ENCODE results near the gene FBXO3. TPM values are rescaled to one million over a fixed set of nuclear protein-coding genes. Genes with fewer than 3 reads are reported as not detected.

FBXO3 gene, protein sequence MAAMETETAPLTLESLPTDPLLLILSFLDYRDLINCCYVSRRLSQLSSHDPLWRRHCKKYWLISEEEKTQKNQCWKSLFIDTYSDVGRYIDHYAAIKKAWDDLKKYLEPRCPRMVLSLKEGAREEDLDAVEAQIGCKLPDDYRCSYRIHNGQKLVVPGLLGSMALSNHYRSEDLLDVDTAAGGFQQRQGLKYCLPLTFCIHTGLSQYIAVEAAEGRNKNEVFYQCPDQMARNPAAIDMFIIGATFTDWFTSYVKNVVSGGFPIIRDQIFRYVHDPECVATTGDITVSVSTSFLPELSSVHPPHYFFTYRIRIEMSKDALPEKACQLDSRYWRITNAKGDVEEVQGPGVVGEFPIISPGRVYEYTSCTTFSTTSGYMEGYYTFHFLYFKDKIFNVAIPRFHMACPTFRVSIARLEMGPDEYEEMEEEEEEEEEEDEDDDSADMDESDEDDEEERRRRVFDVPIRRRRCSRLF
- total RNA-seq (2022; extraction: Qiagen RNA extraction) = 20.6 to 27.7 TPM (median 26.0 TPM) in 5 replicates

DNA sequence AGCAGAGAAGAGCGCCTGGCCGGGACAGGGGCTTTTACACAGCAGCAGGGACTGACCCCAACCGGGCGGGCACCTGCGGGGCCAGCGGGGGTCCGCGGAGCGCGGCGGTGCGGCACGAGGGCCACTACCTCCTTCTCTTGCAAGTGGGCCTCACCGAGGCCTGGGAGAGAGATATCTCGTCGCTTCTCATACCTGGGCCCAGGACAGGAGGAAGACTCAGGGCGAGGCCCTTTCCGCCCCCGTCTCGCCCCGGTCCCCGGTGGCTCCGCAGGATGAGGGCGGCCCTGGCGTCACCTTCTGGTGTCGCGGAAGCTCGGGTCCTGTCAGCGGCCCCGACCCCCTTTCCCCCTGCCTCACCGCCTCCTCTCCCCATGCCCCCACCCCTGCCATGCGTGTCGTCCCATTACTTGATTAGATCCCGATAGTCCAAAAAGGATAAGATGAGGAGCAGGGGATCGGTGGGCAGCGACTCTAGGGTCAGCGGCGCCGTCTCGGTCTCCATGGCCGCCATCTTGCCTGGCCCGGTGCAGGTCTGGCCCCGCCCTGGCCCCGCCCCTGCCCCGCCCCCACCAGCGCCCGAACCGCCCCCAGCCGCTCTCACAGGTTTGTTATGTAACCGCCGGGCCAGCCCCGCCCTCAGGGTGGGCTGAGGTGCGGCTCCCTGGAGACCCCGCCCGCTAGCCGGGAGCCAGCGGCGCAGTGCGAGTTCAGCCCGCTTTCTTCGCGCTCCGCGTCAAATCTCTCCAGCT lies at the start of gene FBXO3:
Gene FBXO3 (minus strand): TSS at position 534 of the 749 bp plus-strand sequence. CDS start 23 bp downstream, at position 511.

DNA sequence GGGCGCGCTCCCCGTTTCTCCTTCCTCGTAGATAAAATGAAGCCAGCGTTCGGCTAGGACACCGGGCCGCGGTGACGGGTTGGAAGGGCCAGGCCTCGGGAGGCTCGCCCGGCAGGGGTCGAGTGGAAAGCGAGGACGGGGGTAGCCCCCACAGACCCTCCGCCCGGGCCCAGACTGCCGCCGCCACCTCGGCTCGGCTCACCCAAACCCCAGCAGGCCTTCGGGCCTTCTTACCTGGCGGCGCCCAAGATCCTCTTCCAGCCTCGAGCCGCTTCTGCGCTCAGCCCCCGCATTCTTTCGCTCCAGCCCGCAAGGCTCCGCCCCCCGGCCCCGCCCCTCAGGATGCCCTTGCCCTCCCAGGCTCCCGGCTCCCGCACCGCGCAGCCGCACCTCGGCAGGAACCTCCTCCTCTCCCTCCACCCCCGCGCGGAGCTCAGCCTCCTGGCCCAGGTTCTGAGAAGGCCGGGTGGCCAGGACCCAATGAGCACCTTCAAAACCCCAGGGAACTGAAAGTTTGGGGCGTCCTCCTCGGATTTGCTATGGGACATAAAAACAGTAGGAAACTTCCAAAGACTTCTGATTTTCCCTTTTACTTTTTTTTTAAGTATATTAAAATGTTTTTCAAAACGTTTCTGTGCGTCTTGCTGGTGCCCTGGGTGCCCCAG lies 38.0 kb downstream of the FBXO3 start, which contains the start of gene CD59:
Gene CD59 (minus strand): TSS at position 276 of the 665 bp plus-strand sequence. CDS start 13,978 bp downstream, outside the sequence.

DNA sequence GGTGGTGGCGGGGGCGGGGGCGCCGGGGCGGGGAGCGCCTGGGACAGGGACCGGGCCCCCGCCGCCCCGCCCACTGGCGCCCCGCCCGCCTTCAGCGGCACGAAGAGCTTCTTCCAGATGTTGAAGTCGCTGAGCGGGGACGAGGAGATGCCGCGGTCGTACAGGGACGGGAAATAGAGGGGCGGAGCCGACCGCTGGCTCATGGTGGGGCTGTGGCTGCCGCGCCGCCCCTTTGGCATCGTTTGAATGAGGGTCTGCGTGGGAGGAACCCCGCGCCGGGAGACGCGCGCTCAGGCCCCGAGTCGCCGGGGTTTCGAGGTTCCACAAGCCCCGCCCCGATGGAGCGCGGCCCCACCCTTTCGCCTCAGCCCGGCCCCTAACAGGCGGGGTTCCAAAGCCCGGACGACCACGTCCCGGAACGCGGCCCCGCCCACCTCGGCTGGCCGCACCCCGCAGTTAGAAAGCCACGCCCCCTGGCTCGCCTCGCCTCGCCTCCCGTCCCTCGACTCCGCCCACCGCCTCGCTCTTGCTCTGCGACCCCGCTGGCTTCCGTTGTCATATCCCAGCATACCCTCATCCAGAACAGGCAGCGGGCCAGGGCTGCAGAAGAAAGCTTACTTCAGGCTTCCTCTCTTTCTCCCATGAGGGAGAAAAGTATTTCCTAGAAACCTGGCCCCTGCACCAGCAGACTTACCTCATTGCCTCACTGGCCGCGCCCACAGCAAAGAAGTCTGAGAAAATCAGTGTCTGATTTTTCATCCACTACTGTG lies 73.6 kb downstream of the FBXO3 start, which contains the start of gene C11orf91:
Gene C11orf91 (minus strand): TSS at position 325 of the 770 bp plus-strand sequence. CDS start 86 bp downstream, at position 239.

Other genes with a start within 250 kb of the FBXO3 start
- gene C11orf91, start 73.7 kb downstream of the FBXO3 start, total RNA-seq (2022; extraction: Qiagen RNA extraction) = 0.53 to 1.7 TPM (median 0.91 TPM) in 5 replicates
- 799 to 950 TPM (median 912 TPM) in 5 replicates for gene CD59, start 38.1 kb downstream of the FBXO3 start, total RNA-seq (2022; extraction: Qiagen RNA extraction)
- gene LMO2, start 117.6 kb upstream of the FBXO3 start, total RNA-seq (2022; extraction: Qiagen RNA extraction) = 0.53 to 0.79 TPM (median 0.68 TPM) in 5 replicates